Upper lobe of left lung (tissue), 4 donors: ENCODE measurements around the gene SERPINB1.

Experiments
- EP300 ChIP-seq, 4 donors: sonication (generic); formaldehyde crosslinking; IDR thresholded peaks; one replicate each; pipeline ENCODE4 v1.5.1; 2017; ENCODE audit warnings: antibody characterized with exemption in 4 of 4, control low read depth in 2 of 4
- POLR2A ChIP-seq, 4 donors: fragments of 450-650 bp; IDR thresholded peaks; one replicate each; pipeline ENCODE4 v1.5.1; 2016 to 2017; ENCODE audit warnings: antibody characterized with exemption in 4 of 4, mild to moderate bottlenecking in 2 of 4
- TF ChIP-seq, protein P1 (sequence below), 6 experiments: fragments of 450-650 bp in 4 of 6; fragments of 200-600 bp in 2 of 6; sonication (generic) in 2 of 6; IDR thresholded peaks; one replicate each; pipeline ENCODE4 v1.5.1; 2016 to 2019; ENCODE audit warnings: antibody characterized with exemption in 6 of 6

DNA sequence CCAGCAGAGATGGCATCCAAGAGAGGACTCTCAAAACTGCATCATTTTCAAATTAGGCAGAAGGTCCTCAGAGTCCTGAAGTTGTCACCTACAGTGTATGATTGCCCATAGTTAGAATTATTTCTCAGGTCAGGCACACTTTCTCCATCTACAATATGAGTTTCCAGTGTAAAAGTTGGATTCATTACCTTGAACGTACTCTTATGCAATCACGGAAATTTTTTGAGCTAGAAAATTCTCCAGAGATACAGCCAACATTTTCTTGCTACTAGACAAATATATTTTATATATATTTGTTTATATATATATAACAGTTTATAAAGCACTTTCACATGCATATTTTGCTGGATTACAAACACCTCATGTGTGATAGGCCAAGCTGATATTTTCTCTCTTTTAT, 29.4 kb upstream of the SERPINB1 start:
- TF ChIP-seq EP300 (IDR thresholded peaks at IDR 0.05) (no peak), POLR2A (IDR thresholded peaks at IDR 0.05) (no peak)
- TF ChIP-seq, protein P1, sequence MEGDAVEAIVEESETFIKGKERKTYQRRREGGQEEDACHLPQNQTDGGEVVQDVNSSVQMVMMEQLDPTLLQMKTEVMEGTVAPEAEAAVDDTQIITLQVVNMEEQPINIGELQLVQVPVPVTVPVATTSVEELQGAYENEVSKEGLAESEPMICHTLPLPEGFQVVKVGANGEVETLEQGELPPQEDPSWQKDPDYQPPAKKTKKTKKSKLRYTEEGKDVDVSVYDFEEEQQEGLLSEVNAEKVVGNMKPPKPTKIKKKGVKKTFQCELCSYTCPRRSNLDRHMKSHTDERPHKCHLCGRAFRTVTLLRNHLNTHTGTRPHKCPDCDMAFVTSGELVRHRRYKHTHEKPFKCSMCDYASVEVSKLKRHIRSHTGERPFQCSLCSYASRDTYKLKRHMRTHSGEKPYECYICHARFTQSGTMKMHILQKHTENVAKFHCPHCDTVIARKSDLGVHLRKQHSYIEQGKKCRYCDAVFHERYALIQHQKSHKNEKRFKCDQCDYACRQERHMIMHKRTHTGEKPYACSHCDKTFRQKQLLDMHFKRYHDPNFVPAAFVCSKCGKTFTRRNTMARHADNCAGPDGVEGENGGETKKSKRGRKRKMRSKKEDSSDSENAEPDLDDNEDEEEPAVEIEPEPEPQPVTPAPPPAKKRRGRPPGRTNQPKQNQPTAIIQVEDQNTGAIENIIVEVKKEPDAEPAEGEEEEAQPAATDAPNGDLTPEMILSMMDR (IDR thresholded peaks at IDR 0.05) = no peak
